Sciatic nerve (tissue), 2 donors: ENCODE results near the gene CALM1. TPM values are rescaled to one million over a fixed set of nuclear protein-coding genes. Genes with fewer than 3 reads are reported as not detected.

Experiments
- ATAC-seq: fragments of 200-7000 bp; cut with Tn5 transposase; one replicate; pipeline ENCODE4 v1.9.1; 2020; ENCODE audit warnings: mild to moderate bottlenecking, moderate library complexity
- DNase-seq: peaks from one replicate; pipeline ENCODE4 v3.0.0-alpha.2; 2020; ENCODE audit warnings: low spot score
- intact Hi-C: fragments of 100-400 bp; cut with DNase I; formaldehyde crosslinking; loops from one replicate; pipeline ENCODE4 v1.14.2; 2022
- total RNA-seq: library from RNA; stranded (reverse); fragmentation: NEBNext Ultra II Directional; extraction: Animal tissue kit (Norgen Biotek cat#: 25700); gene quantifications from one replicate; pipeline ENCODE4 v1.2.1, GENCODE V29; 2021
- donor health status: DM: no; HTN: no; CAD: no.
- donor health status: DM: no; HTN: no; CAD: no.

CALM1 gene
- total RNA-seq, 1 donor from 2014 or later, result 340 TPM

DNA sequence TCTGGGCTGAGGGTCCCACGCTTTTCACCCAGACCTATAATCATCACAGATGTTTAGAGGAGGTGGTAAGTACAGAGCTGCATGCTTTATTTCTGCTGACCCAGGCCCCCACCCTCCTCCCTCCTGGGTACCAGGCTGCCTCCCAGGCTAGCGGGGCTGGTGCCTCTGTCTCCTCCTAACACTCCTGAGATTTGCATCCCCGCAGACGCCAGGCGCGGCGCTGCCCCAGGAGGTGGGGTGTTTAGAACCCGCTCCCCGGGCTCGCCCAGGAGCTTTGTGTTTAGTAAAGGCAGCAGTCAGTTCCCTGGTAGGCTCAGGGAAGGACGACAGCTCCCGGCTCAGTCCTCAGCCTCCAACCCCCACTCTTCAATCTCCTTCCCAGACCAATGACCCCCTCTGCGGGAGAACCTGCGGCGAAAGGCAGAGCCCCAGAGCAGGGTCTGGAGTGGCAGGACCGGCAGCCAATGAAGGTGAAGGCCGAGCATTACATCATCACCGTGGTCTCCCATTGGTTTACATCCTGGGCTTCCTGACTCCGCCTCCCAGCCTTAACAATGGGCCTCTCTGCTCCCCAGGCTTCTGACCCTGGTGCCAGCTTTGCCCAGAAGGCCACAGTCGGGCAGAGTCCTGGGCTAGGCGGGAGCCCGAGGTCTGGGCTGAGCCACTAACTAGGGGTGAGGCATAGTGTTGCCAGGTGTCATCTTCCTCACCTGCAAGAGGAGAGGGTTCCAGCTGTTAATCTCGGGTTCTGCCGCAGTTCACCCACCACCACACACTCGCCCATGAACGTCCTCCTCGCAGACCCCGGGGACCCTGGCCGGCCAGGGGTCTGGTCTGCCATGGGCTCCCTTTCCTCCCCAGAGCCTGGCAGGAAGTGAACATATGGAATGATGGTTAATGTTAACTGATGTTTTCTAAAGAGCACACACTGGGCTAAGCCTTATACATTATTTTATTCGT is 57.5 kb downstream of the CALM1 start:
- DNase-seq, result peak; percentile 85
- peak; percentile 91 for ATAC-seq
- intact Hi-C loops, result no loop called here

DNA sequence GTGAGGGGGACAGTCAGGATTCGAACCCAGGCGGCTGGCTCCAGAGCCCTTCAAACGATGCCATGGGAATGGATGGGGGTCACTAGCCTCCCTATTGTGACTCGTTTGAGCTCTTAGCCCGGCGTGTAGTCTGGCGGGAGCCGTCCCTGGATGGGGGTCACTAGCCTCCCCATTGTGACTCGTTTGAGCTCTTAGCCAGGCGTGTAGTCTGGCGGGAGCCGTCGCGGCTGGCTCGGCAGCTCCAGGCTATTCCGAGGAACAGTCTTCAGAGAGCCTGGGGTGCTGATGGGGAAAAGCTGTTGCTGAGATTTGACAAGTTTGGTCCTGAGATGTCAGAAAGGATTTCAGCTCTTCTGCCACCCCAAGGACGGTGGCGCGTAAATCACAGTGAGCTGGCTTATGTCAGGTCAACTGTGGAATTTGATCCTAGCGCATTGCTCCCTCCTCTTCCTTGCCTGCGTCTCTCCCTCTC is 58.3 kb downstream of the CALM1 start:
- ATAC-seq, result no peak

DNA sequence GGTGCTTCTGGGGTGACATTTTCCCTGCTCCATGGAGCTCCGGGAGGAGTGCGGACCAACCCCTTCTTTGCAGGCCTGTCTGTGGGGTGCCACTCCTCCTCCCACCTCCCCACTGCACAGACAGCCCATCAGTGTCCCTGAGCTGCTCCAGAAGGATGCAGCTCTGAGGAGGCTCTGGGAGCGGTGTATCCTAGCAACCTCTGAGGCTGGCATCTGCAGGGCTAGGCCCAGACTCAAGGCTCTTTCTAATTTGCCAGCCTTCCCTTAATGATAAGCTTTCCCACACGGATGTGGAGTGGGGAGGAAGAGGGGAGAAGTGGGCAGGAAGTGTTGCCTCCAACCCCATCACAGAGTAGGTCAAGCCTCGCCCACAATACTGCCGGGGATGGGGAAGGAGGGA is 59.7 kb downstream of the CALM1 start:
- intact Hi-C loops, result no loop called here
- ATAC-seq, result no peak

More for the DNA sequence above, 58.3 kb downstream of the CALM1 start:
- DNase-seq, result no peak
- intact Hi-C loops, result no loop called here

DNA sequence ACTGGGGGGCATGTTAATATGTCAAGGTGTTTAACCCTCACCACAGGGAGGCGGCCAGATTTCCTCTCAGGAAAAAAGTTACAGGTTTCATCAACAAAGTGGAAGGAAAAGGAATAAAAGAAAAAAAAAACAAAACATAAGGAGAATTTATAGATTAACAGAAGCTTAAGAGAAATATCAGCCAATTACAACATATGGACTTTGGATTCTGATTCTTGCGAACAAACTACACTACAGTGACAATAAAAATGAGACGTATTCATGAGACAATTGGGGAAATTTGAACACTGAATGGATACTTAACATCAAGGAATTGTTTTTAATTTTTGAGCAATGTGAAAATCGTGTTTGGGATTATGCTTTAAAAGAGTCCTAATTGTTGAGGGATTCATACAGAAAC is 60.4 kb downstream of the CALM1 start:
- ATAC-seq (no peak), DNase-seq (no peak)
- intact Hi-C loops, result no loop called here

More for the DNA sequence above, 59.7 kb downstream of the CALM1 start:
- no peak for DNase-seq

Other genes starting within 250 kb of the CALM1 start
- gene PSMC1, start 140.5 kb upstream of the CALM1 start, total RNA-seq, result 82.9 TPM
- 32.1 TPM for gene NRDE2, start 65.1 kb upstream of the CALM1 start, total RNA-seq